Measurements from ENCODE around the gene CYP39A1. TPM values are rescaled to one million over a fixed set of nuclear protein-coding genes. Genes with fewer than 3 reads are reported as not detected.

Gene CYP39A1
- total RNA-seq, 4 donors from 2014 or later: 2.8 to 13.1 (median 5.4) TPM

- no peak for TF ChIP-seq CTCF (IDR thresholded peaks at IDR 0.05)
- DNase-seq (ENCODE audit: low spot score) (no peak), ATAC-seq (ENCODE audit: low FRiP score) (no peak)
These were observed 123.5 kb downstream of the CYP39A1 start for GRCh38 chr6:46528961-46529750.

DNA sequence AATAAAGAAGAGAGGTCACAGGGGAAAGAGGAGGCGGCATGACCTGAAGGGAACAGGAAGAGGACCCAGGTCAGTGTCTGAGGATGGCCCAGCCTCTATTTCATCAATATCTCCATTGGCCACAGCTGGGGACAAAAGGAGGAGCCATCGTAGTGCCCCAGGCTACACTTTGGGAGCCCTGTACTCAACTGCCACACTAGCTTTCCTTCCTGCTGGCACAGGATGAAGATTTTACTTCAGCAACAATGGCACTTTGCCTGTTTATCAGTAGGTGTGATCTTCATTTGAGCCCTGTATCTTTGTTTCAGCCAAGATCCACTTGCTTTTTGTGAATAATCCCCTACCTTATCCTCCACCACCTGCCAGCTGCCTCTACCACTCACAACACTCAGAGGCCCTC lies 126.0 kb downstream of the CYP39A1 start:
- DNase-seq (ENCODE audit: low spot score) (no peak), ATAC-seq (ENCODE audit: low FRiP score) (no peak)
- TF ChIP-seq CTCF (IDR thresholded peaks at IDR 0.05): no peak

- TF ChIP-seq CTCF (IDR thresholded peaks at IDR 0.05): no peak
- no peak for ATAC-seq (ENCODE audit: low FRiP score)
- no peak for DNase-seq (ENCODE audit: low spot score)
These were observed 127.0 kb downstream of the CYP39A1 start for GRCh38 chr6:46525583-46525982.

DNA sequence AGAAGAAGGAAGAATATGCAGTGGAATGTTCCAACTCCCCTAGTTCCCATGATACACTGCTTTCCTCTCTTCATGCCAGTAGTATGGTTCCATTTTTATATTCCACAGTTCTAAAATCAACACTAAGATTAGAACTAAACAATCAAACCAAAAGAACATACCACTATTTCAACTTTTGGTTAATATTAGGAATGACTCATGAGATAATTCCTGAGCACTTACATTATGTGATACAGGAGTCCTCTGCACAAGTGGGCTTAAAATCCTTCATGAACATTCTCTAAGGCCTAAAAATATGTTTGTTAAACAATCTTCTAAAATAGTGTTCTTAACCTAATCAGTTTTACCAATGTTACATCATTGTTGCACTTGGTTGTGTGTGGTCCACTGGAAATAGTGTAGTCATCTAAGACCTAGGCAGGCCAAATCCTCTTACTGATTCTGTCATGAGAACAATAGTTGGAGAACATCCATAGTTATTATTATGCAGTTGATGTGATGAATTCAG lies 131.1 kb downstream of the CYP39A1 start:
- no peak for TF ChIP-seq CTCF (IDR thresholded peaks at IDR 0.05)

DNA sequence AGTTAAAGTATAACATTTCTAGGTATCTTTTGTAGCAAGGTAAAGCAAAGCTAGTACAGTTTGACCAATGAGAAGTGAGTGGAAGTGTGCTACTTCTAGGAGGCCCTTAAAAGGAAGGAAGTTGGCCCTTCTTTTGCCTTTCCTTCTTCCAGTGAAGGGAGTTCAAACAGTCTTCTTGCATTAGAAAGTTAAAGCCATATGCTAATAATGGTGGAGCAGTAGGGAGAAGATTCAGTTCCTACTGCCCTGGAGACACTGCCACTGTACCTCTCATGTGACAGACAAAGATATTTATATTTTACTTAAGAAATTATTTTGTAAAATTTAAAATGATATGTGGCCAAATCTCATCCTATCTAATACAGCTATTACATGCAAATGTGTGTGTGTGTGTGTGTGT lies 135.4 kb downstream of the CYP39A1 start:
- ATAC-seq (ENCODE audit: low FRiP score) (no peak), DNase-seq (ENCODE audit: low spot score) (no peak)
- no peak for TF ChIP-seq CTCF (IDR thresholded peaks at IDR 0.05)

More for the DNA sequence above, 131.1 kb downstream of the CYP39A1 start:
- no peak for DNase-seq (ENCODE audit: low spot score)
- ATAC-seq (ENCODE audit: low FRiP score): no peak

- DNase-seq (ENCODE audit: low spot score) (no peak), ATAC-seq (ENCODE audit: low FRiP score) (no peak)
- no peak for TF ChIP-seq CTCF (IDR thresholded peaks at IDR 0.05)
These were observed 139.1 kb downstream of the CYP39A1 start for GRCh38 chr6:46513533-46513932.

- no peak for TF ChIP-seq CTCF (IDR thresholded peaks at IDR 0.05)
- ATAC-seq (ENCODE audit: low FRiP score) (no peak), DNase-seq (ENCODE audit: low spot score) (no peak)
These were observed 141.3 kb downstream of the CYP39A1 start for GRCh38 chr6:46511320-46511719.
